Measurements from ENCODE around the gene C13orf46. TPM values are rescaled to one million over a fixed set of nuclear protein-coding genes. Genes with fewer than 3 reads are reported as not detected.

C13orf46 gene
- total and polyA plus RNA-seq, 2 experiments from 2014 or later, result 1.7 TPM; not detected in 1

DNA sequence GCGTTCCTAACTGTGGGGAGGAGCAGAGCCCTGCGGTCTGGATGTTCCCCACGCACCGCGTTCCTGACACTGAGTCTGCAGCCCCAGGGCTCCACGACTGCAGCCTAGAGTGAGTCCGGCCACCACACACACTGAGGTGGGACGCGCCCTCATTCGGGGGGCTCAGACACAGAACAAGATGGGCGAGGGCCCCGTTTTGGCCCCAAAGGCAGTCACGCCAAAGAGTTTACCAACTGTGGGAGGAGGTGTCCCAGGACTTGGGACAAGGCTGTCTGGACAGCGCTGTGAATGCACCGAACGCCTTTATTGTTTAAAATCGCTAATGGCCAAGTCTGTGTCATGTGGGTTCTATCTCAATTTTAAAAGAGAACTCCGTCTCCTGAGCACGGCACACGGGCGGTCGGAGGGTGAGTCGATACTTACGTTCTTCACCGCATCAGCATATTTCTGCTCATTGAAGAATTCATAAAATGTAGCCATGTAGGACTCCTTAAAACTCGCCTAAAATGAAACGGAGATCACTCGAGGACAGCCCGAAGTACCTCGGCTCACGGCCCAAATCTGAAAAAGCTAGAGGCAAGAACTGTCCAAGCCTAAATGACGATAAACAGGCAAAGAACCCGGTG lies 35.2 kb upstream of the C13orf46 start:
- H3K9me2 ChIP-seq (ENCODE audit: insufficient read depth), result no peaks in the 10 kb centered on the region
- in situ Hi-C loops (cut with MboI), result no loop called here
- no peak overlapping the region for H3K4me3 ChIP-seq
- 92 to 94% methylated on average over 33 of the region's 33 CpGs for WGBS, 2 experiments (ENCODE audit: low coverage in 1 of 2, low lambda C conversion rate in 2 of 2, missing lambda C conversion rate in 2 of 2)
- no peak overlapping the region for H3K4me2 ChIP-seq (ENCODE audit: unreplicated experiment)
- no peak overlapping the region for H3K9ac ChIP-seq
- no peak overlapping the region for H3K27ac ChIP-seq
- H3K9me3 ChIP-seq (ENCODE audit: low read depth), result no peaks in the 10 kb centered on the region
- no peaks in the 10 kb centered on the region for H3K79me2 ChIP-seq (ENCODE audit: insufficient read depth)
- no peaks in the 10 kb centered on the region for H4K20me1 ChIP-seq (ENCODE audit: insufficient read depth)
- H3K4me1 ChIP-seq (ENCODE audit: insufficient read depth), result no peaks in the 10 kb centered on the region
- H3F3A ChIP-seq (ENCODE audit: insufficient read depth), result peaks cover 5% of the 10 kb centered on the region; the same call in 1 of the 2 replicates
- no peak for DNase-seq
- H2AFZ ChIP-seq, result no peak overlapping the region
- H3K27me3 ChIP-seq (replicated peaks; ENCODE audit: insufficient read depth), result no peaks in the 10 kb centered on the region
- no peak for TF ChIP-seq EZH2phosphoT487 (IDR thresholded peaks at IDR 0.05; ENCODE audit: insufficient read depth, low read depth)
- TF ChIP-seq EZH2 (IDR thresholded peaks at IDR 0.05; ENCODE audit: insufficient read depth, poor library complexity, severe bottlenecking), result no peak
- H3K36me3 ChIP-seq (ENCODE audit: low read depth), result peaks cover 11% of the 10 kb centered on the region; the same call in 1 of the 2 replicates

DNA sequence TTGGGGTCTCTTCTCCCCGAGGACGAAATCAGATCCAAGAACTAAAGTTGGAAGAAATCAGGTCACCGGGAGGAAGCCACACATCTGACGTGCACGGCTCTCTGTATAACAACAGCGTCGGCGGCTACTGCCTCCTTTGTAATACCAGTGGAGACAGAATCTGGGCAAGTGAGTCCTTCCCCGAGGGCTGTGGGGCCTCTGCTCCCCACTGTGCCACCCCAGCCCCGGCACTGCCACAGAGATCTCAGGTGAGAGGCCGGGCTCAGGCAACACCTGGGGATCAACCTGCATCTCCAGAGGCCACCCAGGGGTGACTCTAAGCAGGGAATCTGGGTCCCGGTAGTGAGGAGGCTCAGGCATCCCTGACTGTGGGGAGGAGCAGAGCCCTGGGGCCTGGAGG lies 33.7 kb upstream of the C13orf46 start:
- Histone ChIP-seq H2AFZ (no peak overlapping the region), H3K27ac (no peak overlapping the region)
- TF ChIP-seq EZH2 (IDR thresholded peaks at IDR 0.05; ENCODE audit: insufficient read depth, poor library complexity, severe bottlenecking) (no peak), EZH2phosphoT487 (IDR thresholded peaks at IDR 0.05; ENCODE audit: insufficient read depth, low read depth) (no peak)

DNA sequence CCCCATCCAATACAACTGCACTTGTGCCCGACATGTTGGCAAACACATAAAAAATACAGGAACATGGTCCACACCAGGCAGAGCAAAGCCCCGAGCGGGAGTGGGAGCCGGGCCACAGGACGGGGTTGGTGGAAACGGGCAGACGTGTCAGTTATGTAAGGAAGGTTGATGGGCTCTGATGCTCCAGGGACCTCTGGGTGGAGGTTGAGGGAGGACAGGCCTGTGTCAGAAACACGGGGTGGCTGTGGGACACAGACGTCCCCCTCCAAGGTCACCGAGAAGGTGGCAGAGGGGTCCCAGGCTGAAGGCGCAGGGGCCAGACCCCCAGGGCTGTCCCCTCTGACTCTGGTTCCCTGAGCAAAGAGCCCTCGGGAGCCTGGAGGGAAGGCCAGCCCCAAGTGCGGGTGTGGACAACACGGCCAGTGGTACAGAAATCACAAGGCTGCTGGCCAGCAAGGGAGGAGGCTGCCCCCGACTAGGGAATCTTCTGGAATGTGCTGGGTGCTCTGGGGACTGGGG lies 31.4 kb upstream of the C13orf46 start:
- no peaks in the 10 kb centered on the region for H3K9me2 ChIP-seq (ENCODE audit: insufficient read depth)
- H2AFZ ChIP-seq, result no peak overlapping the region
- in situ Hi-C loops (cut with MboI), result no loop called here
- no peaks in the 10 kb centered on the region for H3K4me1 ChIP-seq (ENCODE audit: insufficient read depth)
- H3K36me3 ChIP-seq (ENCODE audit: low read depth), result peaks cover 10% of the 10 kb centered on the region; the same call in 1 of the 2 replicates
- H4K20me1 ChIP-seq (ENCODE audit: insufficient read depth), result no peaks in the 10 kb centered on the region
- H3K27ac ChIP-seq, result no peak overlapping the region
- H3K79me2 ChIP-seq (ENCODE audit: insufficient read depth), result no peaks in the 10 kb centered on the region
- no peak overlapping the region for H3K9ac ChIP-seq
- no peaks in the 10 kb centered on the region for H3K27me3 ChIP-seq (replicated peaks; ENCODE audit: insufficient read depth)
- no peak overlapping the region for H3K4me2 ChIP-seq (ENCODE audit: unreplicated experiment)
- WGBS, 2 experiments (ENCODE audit: low coverage in 1 of 2, low lambda C conversion rate in 2 of 2, missing lambda C conversion rate in 2 of 2), result 79 to 80% methylated on average over 14 to 15 of the region's 15 CpGs
- no peaks in the 10 kb centered on the region for H3K9me3 ChIP-seq (ENCODE audit: low read depth)
- TF ChIP-seq EZH2 (IDR thresholded peaks at IDR 0.05; ENCODE audit: insufficient read depth, poor library complexity, severe bottlenecking) (no peak), EZH2phosphoT487 (IDR thresholded peaks at IDR 0.05; ENCODE audit: insufficient read depth, low read depth) (no peak)
- no peak overlapping the region for H3K4me3 ChIP-seq
- H3F3A ChIP-seq (ENCODE audit: insufficient read depth), result no peaks in the 10 kb centered on the region
- no peak for DNase-seq

More for the DNA sequence above, 33.7 kb upstream of the C13orf46 start:
- in situ Hi-C loops (cut with MboI), result no loop called here
- Histone ChIP-seq H3K4me1 (ENCODE audit: insufficient read depth) (no peaks in the 10 kb centered on the region), H3K4me3 (no peak overlapping the region), H3K79me2 (ENCODE audit: insufficient read depth) (no peaks in the 10 kb centered on the region), H3K9ac (no peak overlapping the region), H3K9me3 (ENCODE audit: low read depth) (no peaks in the 10 kb centered on the region), H3K4me2 (ENCODE audit: unreplicated experiment) (no peak overlapping the region), H3K36me3 (ENCODE audit: low read depth) (peaks cover 10% of the 10 kb centered on the region; the same call in 1 of the 2 replicates), H3F3A (ENCODE audit: insufficient read depth) (peaks cover 5% of the 10 kb centered on the region; the same call in 1 of the 2 replicates), H3K27me3 (replicated peaks; ENCODE audit: insufficient read depth) (no peaks in the 10 kb centered on the region), H3K9me2 (ENCODE audit: insufficient read depth) (no peaks in the 10 kb centered on the region), H4K20me1 (ENCODE audit: insufficient read depth) (no peaks in the 10 kb centered on the region)
- DNase-seq, result no peak
- WGBS, 2 experiments (ENCODE audit: low coverage in 1 of 2, low lambda C conversion rate in 2 of 2, missing lambda C conversion rate in 2 of 2), result 87 to 93% methylated on average over 12 of the region's 12 CpGs

DNA sequence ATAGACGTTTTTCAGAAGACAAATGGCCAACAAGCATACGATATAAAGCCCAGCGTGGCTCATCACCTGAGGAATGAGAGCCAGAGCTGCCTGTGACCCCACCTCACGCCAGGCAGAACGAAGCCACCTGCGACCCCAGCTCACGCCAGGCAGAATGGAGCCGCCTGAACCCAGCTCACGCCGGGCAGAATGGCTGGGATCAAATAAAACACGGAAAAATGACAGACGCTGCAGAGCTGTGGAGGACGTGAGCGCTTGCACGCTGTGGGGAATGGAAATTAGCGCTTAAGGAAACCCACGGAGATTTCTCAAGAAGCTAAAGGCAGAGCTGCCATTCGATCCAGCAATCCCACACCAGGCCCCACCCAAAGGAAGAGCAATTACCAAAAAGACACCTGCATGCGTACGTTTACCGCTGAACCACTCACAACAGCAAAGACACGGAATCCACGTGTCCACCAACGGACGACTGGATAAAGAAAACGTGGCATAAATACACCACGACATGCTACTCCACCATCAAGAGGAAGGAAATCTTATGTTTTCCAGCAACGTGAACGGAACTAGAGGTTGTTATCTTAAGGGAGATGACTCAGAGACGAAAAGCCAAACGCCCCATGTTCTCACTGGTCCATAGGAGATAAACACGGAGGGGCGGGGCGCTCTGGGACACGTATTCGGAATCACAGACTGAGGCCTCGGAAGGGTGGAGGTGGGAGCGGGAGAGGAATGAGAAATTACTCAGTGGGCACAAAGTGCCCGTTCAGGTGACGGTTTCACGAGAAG lies 30.7 kb upstream of the C13orf46 start:
- H3K27ac ChIP-seq, result no peak overlapping the region
- no peaks in the 10 kb centered on the region for H3K79me2 ChIP-seq (ENCODE audit: insufficient read depth)
- H3K9me3 ChIP-seq (ENCODE audit: low read depth), result no peaks in the 10 kb centered on the region
- DNase-seq, result no peak
- H3K4me3 ChIP-seq, result no peak overlapping the region
- in situ Hi-C loops (cut with MboI), result no loop called here
- WGBS, 2 experiments (ENCODE audit: low coverage in 1 of 2, low lambda C conversion rate in 2 of 2, missing lambda C conversion rate in 2 of 2), result 91 to 92% methylated on average over 41 of the region's 41 CpGs
- H4K20me1 ChIP-seq (ENCODE audit: insufficient read depth), result no peaks in the 10 kb centered on the region
- H2AFZ ChIP-seq, result no peak overlapping the region
- H3K4me1 ChIP-seq (ENCODE audit: insufficient read depth), result no peaks in the 10 kb centered on the region
- peaks cover 8% of the 10 kb centered on the region; the same call in 1 of the 2 replicates for H3K36me3 ChIP-seq (ENCODE audit: low read depth)
- no peaks in the 10 kb centered on the region for H3F3A ChIP-seq (ENCODE audit: insufficient read depth)
- H3K4me2 ChIP-seq (ENCODE audit: unreplicated experiment), result no peak overlapping the region
- H3K27me3 ChIP-seq (replicated peaks; ENCODE audit: insufficient read depth), result no peaks in the 10 kb centered on the region
- no peaks in the 10 kb centered on the region for H3K9me2 ChIP-seq (ENCODE audit: insufficient read depth)
- no peak overlapping the region for H3K9ac ChIP-seq
- TF ChIP-seq EZH2 (IDR thresholded peaks at IDR 0.05; ENCODE audit: insufficient read depth, poor library complexity, severe bottlenecking) (no peak), EZH2phosphoT487 (IDR thresholded peaks at IDR 0.05; ENCODE audit: insufficient read depth, low read depth) (no peak)
